ENCODE measurements around the gene BST1. TPM values are rescaled to one million over a fixed set of nuclear protein-coding genes. Genes with fewer than 3 reads are reported as not detected.

Gene BST1
- total RNA-seq, 3 donors from 2014 or later (not counting 1 experiment from before 2014, with no cell fraction given): 1.8 to 6.4 (median 2.2) TPM

- Histone ChIP-seq H3K4me1 (ENCODE audit: control insufficient read depth, insufficient read depth, low read length) (peaks cover 13% of the 10 kb centered on the region), H3K27ac (ENCODE audit: low read length) (no peak overlapping the region), H3K27me3 (ENCODE audit: control insufficient read depth, insufficient read depth, low read length) (peaks cover 2% of the 10 kb centered on the region), H3K4me3 (ENCODE audit: low read length) (peak overlapping the region; percentile 51), H3K9me3 (ENCODE audit: control insufficient read depth, insufficient read depth, low read length) (no peaks in the 10 kb centered on the region), H3K36me3 (ENCODE audit: control insufficient read depth, insufficient read depth, low read length) (no peaks in the 10 kb centered on the region)
- H3K9me3 Mint-ChIP-seq: no peaks in the 10 kb centered on the region
- peak in 1 of 3 donors; percentile 23 for ATAC-seq
- H3K4me3 Mint-ChIP-seq: peak overlapping the region; percentile 90
- no peak overlapping the region for H3K27ac Mint-ChIP-seq
- 74% methylated on average over 11 of the region's 11 CpGs for WGBS (ENCODE audit: insufficient coverage)
- no peak for TF ChIP-seq CTCF (IDR thresholded peaks at IDR 0.05)
- intact Hi-C loops (cut with micrococcal nuclease): no loop called here
- H3K27me3 Mint-ChIP-seq (ENCODE audit: low read depth in 2 of 2): peaks cover 10 to 20% of the 10 kb centered on the region in 2 donors
- DNase-seq: no peak
- no peaks in the 10 kb centered on the region for H3K36me3 Mint-ChIP-seq
- H3K4me1 Mint-ChIP-seq: peaks cover 11 to 19% of the 10 kb centered on the region in 2 donors
These were observed 574 bp downstream of the BST1 start for GRCh38 chr4:15703439-15703838.

- Histone ChIP-seq H3K36me3 (ENCODE audit: control insufficient read depth, insufficient read depth, low read length) (no peaks in the 10 kb centered on the region), H3K27me3 (ENCODE audit: control insufficient read depth, insufficient read depth, low read length) (peaks cover 2% of the 10 kb centered on the region), H3K4me3 (ENCODE audit: low read length) (no peak overlapping the region), H3K4me1 (ENCODE audit: control insufficient read depth, insufficient read depth, low read length) (peaks cover 13% of the 10 kb centered on the region), H3K27ac (ENCODE audit: low read length) (no peak overlapping the region), H3K9me3 (ENCODE audit: control insufficient read depth, insufficient read depth, low read length) (no peaks in the 10 kb centered on the region)
- ATAC-seq (no peak), DNase-seq (no peak)
- no peak for TF ChIP-seq CTCF (IDR thresholded peaks at IDR 0.05)
- no peaks in the 10 kb centered on the region for H3K36me3 Mint-ChIP-seq
- peaks cover 11 to 19% of the 10 kb centered on the region in 2 donors for H3K4me1 Mint-ChIP-seq
- H3K4me3 Mint-ChIP-seq: peak overlapping the region; percentile 90
- H3K9me3 Mint-ChIP-seq: no peaks in the 10 kb centered on the region
- no peak overlapping the region for H3K27ac Mint-ChIP-seq
- intact Hi-C loops (cut with micrococcal nuclease): no loop called here
- peaks cover 7 to 13% of the 10 kb centered on the region in 2 donors for H3K27me3 Mint-ChIP-seq (ENCODE audit: low read depth in 2 of 2)
These were observed 1.3 kb downstream of the BST1 start for GRCh38 chr4:15704129-15704528.

- Mint-ChIP-seq H3K9me3 (no peaks in the 10 kb centered on the region), H3K27me3 (ENCODE audit: low read depth in 2 of 2) (peaks cover 0 to 4% of the 10 kb centered on the region in 2 donors), H3K4me1 (peaks cover 11 to 19% of the 10 kb centered on the region in 2 donors), H3K4me3 (no peak overlapping the region), H3K36me3 (no peaks in the 10 kb centered on the region), H3K27ac (no peak overlapping the region)
- Histone ChIP-seq H3K36me3 (ENCODE audit: control insufficient read depth, insufficient read depth, low read length) (no peaks in the 10 kb centered on the region), H3K27me3 (ENCODE audit: control insufficient read depth, insufficient read depth, low read length) (peaks cover 2% of the 10 kb centered on the region), H3K4me1 (ENCODE audit: control insufficient read depth, insufficient read depth, low read length) (peaks cover 13% of the 10 kb centered on the region), H3K4me3 (ENCODE audit: low read length) (no peak overlapping the region), H3K9me3 (ENCODE audit: control insufficient read depth, insufficient read depth, low read length) (no peaks in the 10 kb centered on the region), H3K27ac (ENCODE audit: low read length) (no peak overlapping the region)
- ATAC-seq (no peak), DNase-seq (no peak)
- intact Hi-C loops (cut with micrococcal nuclease): no loop called here
- TF ChIP-seq CTCF (IDR thresholded peaks at IDR 0.05): no peak
- 95% methylated on average over 3 of the region's 3 CpGs for WGBS (ENCODE audit: insufficient coverage)
These were observed 3.9 kb downstream of the BST1 start for GRCh38 chr4:15706646-15707362.

GRCh38 chr4:15707363-15707715 lies 4.5 kb downstream of the BST1 start:
- H3K4me3 Mint-ChIP-seq: no peak overlapping the region
- H3K36me3 Mint-ChIP-seq: no peaks in the 10 kb centered on the region
- H3K27me3 Mint-ChIP-seq (ENCODE audit: low read depth in 2 of 2): peaks cover 0 to 4% of the 10 kb centered on the region in 2 donors
- no peaks in the 10 kb centered on the region for H3K9me3 ChIP-seq (ENCODE audit: control insufficient read depth, insufficient read depth, low read length)
- H3K27ac ChIP-seq (ENCODE audit: low read length): no peak overlapping the region
- no peaks in the 10 kb centered on the region for H3K9me3 Mint-ChIP-seq
- no peak overlapping the region for H3K4me3 ChIP-seq (ENCODE audit: low read length)
- H3K27ac Mint-ChIP-seq: no peak overlapping the region
- H3K4me1 ChIP-seq (ENCODE audit: control insufficient read depth, insufficient read depth, low read length): peaks cover 11% of the 10 kb centered on the region
- intact Hi-C loops (cut with micrococcal nuclease): no loop called here
- WGBS (ENCODE audit: insufficient coverage): 97% methylated on average over 7 of the region's 7 CpGs
- H3K36me3 ChIP-seq (ENCODE audit: control insufficient read depth, insufficient read depth, low read length): no peaks in the 10 kb centered on the region
- TF ChIP-seq CTCF (IDR thresholded peaks at IDR 0.05): no peak
- peaks cover under 1% of the 10 kb centered on the region for H3K27me3 ChIP-seq (ENCODE audit: control insufficient read depth, insufficient read depth, low read length)
- DNase-seq (no peak), ATAC-seq (no peak)
- H3K4me1 Mint-ChIP-seq: peaks cover 11 to 19% of the 10 kb centered on the region in 2 donors
